RWPE2 (cell line): ENCODE measurements around the gene NKX2-3.

Experiments used
- ATAC-seq: fragments of 200-7000 bp; cut with Tn5 transposase; 3 replicates; pipeline ENCODE4 v1.9.1; 2021; ENCODE audit warnings: low read depth
- DNase-seq: peaks from one replicate; pipeline ENCODE4 v3.0.0-alpha.2; 2020; ENCODE audit warnings: low spot score
- H3K27ac ChIP-seq: fragments of 450-650 bp; 2 replicates; pipeline ENCODE4 v1.5.1; 2017; ENCODE audit warnings: mild to moderate bottlenecking; ENCODE audit not compliant: poor library complexity, severe bottlenecking
- H3K27me3 ChIP-seq: fragments of 250-450 bp; sonication (Bioruptor Pico); 2 replicates; pipeline ENCODE4 v1.5.1; 2021; ENCODE audit warnings: mild to moderate bottlenecking, moderate library complexity; ENCODE audit not compliant: insufficient read depth, poor library complexity, severe bottlenecking
- H3K36me3 ChIP-seq: fragments of 250-450 bp; sonication (Bioruptor Pico); 2 replicates; pipeline ENCODE4 v1.5.1; 2020; ENCODE audit warnings: low read depth, mild to moderate bottlenecking, moderate library complexity
- H3K4me1 ChIP-seq: fragments of 250-450 bp; sonication (Bioruptor Pico); 2 replicates; pipeline ENCODE4 v1.5.1; 2021; ENCODE audit warnings: mild to moderate bottlenecking, moderate library complexity; ENCODE audit not compliant: insufficient read depth, poor library complexity, severe bottlenecking
- H3K4me3 ChIP-seq: fragments of 250-450 bp; sonication (Bioruptor Pico); 2 replicates; pipeline ENCODE4 v1.5.1; 2021; ENCODE audit warnings: mild to moderate bottlenecking, moderate library complexity; ENCODE audit not compliant: severe bottlenecking
- H3K9me3 ChIP-seq: fragments of 250-450 bp; sonication (Bioruptor Pico); 2 replicates; pipeline ENCODE4 v1.5.1; 2021; ENCODE audit warnings: mild to moderate bottlenecking, moderate library complexity; ENCODE audit not compliant: severe bottlenecking
- CTCF ChIP-seq: fragments of 450-650 bp; IDR thresholded peaks from one replicate; pipeline ENCODE4 v1.5.1; 2017; ENCODE audit warnings: mild to moderate bottlenecking, moderate library complexity; ENCODE audit not compliant: poor library complexity, severe bottlenecking

NKX2-3 gene

GRCh38 chr10:99537086-99537988 lies 4.6 kb downstream of the NKX2-3 start:
- DNase-seq (no peak), ATAC-seq (no peak)
- Histone ChIP-seq H3K27me3 (peaks cover 95% of the 10 kb centered on the region), H3K36me3 (no peaks in the 10 kb centered on the region), H3K4me1 (no peaks in the 10 kb centered on the region), H3K9me3 (no peaks in the 10 kb centered on the region), H3K27ac (no peak overlapping the region), H3K4me3 (no peak overlapping the region)
- no peak for TF ChIP-seq CTCF

GRCh38 chr10:99537989-99538917 lies 5.5 kb downstream of the NKX2-3 start:
- H3K36me3 ChIP-seq = no peaks in the 10 kb centered on the region
- H3K9me3 ChIP-seq = no peaks in the 10 kb centered on the region
- no peak for ATAC-seq
- peaks cover 95% of the 10 kb centered on the region for H3K27me3 ChIP-seq
- H3K27ac ChIP-seq = no peak overlapping the region
- no peak for DNase-seq
- no peak for TF ChIP-seq CTCF
- no peaks in the 10 kb centered on the region for H3K4me1 ChIP-seq
- H3K4me3 ChIP-seq = no peak overlapping the region

DNA sequence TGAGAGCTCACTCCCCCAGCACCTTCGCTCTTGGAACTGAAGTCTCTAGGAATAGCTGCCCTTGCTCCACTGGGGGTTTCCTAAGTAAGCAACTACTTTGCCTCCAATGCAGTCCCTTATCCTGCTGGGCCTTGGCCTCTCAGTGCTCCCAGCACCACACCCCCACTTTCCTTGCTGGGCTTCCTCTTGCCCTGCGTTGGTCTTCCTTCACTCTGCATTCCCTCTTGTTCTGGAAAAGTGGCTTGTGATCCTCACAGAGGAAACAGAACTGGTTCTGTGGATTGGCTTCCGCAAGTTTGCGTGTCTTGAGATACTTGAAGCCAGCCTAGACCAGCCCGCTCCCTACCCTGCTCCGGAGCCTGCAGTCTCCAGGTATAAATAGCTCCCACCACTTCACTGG lies 6.4 kb downstream of the NKX2-3 start:
- peaks cover 95% of the 10 kb centered on the region for H3K27me3 ChIP-seq
- no peaks in the 10 kb centered on the region for H3K4me1 ChIP-seq
- no peaks in the 10 kb centered on the region for H3K36me3 ChIP-seq
- DNase-seq (no peak), ATAC-seq (no peak)
- TF ChIP-seq CTCF = no peak
- no peak overlapping the region for H3K4me3 ChIP-seq
- H3K9me3 ChIP-seq = no peaks in the 10 kb centered on the region
- H3K27ac ChIP-seq = no peak overlapping the region

DNA sequence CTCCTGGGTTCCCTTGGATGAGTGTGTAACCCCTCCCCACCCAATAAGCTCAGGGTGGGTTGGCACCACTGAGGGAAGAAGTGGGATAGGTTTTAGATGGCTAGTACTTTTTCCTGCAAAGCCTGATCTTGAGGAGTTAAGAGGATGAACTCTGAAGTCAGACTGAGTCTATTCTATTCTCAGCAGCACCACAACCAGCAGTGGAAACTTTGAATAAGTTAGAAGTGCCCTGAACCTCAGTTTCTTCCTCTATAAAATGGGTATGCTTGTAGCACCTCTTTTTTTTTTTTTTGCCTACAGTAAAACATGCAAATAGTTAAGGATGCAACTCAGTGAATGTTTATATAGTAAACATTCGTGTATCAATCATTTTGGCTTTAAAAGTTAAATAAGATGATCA lies 7.1 kb downstream of the NKX2-3 start:
- no peak for DNase-seq
- Histone ChIP-seq H3K27me3 (peaks cover 95% of the 10 kb centered on the region), H3K4me3 (no peak overlapping the region), H3K9me3 (no peaks in the 10 kb centered on the region), H3K27ac (no peak overlapping the region), H3K4me1 (no peaks in the 10 kb centered on the region), H3K36me3 (no peaks in the 10 kb centered on the region)
- no peak for ATAC-seq
- no peak for TF ChIP-seq CTCF
